SK-N-MC (cell line): ENCODE results near the gene CPLX1.

Experiments used
- EZH2 ChIP-seq: fragments of 200-600 bp; sonication (generic); IDR thresholded peaks from one replicate; pipeline ENCODE4 v1.6.1; 2017; ENCODE audit warnings: antibody characterized with exemption
- POLR2AphosphoS5 ChIP-seq: IDR thresholded peaks from 2 replicates; pipeline ENCODE4 v1.6.1; 2012; ENCODE audit warnings: mild to moderate bottlenecking, low read depth, low read length, borderline replicate concordance

DNA sequence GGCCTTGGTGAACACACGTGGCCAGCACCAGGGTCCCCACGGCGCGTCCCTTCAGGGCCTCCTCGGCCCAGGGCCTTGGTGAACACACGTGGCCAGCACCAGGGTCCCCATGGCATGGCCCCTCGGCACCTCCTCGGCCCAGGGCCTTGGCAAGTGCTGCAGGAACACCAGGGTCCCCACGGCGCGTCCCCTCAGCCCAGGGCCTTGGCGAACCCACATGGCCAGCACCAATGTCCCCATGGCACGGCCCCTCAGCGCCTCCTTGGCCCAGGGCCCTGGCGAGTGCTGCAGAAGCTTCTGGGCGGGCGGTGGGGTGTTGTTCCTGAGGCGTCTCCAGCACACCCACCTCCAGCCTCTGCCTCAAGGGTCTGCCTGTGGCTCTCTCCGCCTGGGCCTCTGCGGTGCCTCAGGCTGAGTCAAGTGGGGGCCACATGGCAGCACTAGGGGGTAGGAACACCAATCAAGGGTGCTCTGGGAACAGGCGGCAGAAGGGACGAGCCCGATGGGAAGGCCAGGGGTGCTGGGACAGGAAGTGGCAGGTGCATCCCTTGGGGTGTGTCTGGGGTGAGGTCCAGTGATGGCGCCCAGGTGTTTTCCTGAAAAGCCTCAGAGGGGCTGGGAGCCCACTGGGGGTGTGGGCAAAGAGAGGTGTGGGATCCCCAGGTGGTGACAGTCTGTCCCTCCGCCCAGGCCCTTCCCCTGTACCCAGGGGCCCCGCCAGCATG, 41.8 kb upstream of the CPLX1 start:
- TF ChIP-seq EZH2 (no peak), POLR2AphosphoS5 (no peak)
